ENCODE measurements around the gene TOP2A.

DNA sequence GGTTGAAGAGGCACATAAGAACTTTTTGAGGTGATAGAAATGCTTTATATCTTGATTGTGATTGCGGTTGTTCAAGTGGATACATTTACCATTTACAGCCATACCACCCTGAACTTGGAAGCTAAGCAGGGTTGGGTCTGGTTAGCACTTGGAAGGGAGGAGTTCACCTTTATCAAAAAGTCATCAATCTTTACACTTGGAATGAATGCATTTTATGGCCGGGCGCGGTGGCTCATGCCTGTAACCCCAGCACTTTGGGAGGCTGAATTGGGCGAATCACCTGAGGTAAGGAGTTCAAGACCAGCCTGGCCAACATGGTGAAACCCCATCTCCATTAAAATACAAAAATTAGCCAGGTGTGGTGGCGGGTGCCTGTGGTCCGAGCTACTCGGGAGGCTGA, 43.7 kb downstream of the TOP2A start:
- TF ChIP-seq, protein P1, sequence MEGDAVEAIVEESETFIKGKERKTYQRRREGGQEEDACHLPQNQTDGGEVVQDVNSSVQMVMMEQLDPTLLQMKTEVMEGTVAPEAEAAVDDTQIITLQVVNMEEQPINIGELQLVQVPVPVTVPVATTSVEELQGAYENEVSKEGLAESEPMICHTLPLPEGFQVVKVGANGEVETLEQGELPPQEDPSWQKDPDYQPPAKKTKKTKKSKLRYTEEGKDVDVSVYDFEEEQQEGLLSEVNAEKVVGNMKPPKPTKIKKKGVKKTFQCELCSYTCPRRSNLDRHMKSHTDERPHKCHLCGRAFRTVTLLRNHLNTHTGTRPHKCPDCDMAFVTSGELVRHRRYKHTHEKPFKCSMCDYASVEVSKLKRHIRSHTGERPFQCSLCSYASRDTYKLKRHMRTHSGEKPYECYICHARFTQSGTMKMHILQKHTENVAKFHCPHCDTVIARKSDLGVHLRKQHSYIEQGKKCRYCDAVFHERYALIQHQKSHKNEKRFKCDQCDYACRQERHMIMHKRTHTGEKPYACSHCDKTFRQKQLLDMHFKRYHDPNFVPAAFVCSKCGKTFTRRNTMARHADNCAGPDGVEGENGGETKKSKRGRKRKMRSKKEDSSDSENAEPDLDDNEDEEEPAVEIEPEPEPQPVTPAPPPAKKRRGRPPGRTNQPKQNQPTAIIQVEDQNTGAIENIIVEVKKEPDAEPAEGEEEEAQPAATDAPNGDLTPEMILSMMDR (IDR thresholded peaks at IDR 0.05; ENCODE audit: borderline replicate concordance, extremely low read depth, low read length, poor library complexity, severe bottlenecking): no peak
- no peak for TF ChIP-seq EZH2 (IDR thresholded peaks at IDR 0.05; ENCODE audit: borderline replicate concordance, low read depth, low read length, severe bottlenecking)

Measured in DND-41 (cell line).